Measurements from ENCODE around the gene KCNAB1.
"Not testable (repeated sequence)": the region's sequence is repeated elsewhere in the genome, so short reads cannot be mapped to it uniquely, and the experiment has no call there.

The KCNAB1 gene

DNA sequence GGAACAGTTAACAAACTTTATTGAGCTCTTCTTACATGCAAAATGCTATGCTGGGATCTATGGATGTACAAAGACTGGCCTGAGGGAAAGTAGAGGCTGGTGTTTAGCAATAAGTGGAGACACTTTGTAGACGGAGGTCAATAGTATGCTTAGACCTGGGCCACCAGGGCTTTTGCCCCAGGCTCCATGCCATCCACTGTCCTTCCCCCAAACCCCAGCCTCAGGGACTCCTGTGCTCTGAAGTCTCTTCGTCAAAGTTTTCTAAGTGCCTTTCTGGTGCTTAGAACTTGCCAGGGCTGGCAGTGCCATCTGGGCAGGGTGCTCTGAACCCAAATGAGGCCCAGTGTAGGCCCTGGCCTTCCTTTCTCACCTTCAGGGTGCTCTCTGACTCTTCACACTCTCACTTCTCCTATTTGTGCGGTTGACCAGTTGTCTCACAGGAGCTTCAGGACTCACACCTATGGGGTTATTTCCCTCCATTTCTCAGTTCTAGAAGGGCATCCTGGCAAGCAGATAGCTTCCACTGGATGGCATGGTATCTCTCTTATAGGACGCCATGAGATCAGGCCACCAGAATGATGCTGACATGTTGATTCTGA lies 21.8 kb upstream of the KCNAB1 start:
- no peak for DNase-seq
- Histone ChIP-seq H3K27ac (peak overlapping the region in 1 of 2 donors; percentile 31), H3K9me3 (no peaks in the 10 kb centered on the region), H3K4me3 (no peak overlapping the region), H3K36me3 (no peaks in the 10 kb centered on the region), H3K27me3 (no peaks in the 10 kb centered on the region), H3K4me1 (peaks cover 0 to 39% (median 11%) of the 10 kb centered on the region in 4 donors)
- intact Hi-C loops (cut with DNase I; ENCODE audit: low total_unique reads), result no loop called here
- TF ChIP-seq, protein P1, sequence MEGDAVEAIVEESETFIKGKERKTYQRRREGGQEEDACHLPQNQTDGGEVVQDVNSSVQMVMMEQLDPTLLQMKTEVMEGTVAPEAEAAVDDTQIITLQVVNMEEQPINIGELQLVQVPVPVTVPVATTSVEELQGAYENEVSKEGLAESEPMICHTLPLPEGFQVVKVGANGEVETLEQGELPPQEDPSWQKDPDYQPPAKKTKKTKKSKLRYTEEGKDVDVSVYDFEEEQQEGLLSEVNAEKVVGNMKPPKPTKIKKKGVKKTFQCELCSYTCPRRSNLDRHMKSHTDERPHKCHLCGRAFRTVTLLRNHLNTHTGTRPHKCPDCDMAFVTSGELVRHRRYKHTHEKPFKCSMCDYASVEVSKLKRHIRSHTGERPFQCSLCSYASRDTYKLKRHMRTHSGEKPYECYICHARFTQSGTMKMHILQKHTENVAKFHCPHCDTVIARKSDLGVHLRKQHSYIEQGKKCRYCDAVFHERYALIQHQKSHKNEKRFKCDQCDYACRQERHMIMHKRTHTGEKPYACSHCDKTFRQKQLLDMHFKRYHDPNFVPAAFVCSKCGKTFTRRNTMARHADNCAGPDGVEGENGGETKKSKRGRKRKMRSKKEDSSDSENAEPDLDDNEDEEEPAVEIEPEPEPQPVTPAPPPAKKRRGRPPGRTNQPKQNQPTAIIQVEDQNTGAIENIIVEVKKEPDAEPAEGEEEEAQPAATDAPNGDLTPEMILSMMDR (IDR thresholded peaks at IDR 0.05), result no peak

DNA sequence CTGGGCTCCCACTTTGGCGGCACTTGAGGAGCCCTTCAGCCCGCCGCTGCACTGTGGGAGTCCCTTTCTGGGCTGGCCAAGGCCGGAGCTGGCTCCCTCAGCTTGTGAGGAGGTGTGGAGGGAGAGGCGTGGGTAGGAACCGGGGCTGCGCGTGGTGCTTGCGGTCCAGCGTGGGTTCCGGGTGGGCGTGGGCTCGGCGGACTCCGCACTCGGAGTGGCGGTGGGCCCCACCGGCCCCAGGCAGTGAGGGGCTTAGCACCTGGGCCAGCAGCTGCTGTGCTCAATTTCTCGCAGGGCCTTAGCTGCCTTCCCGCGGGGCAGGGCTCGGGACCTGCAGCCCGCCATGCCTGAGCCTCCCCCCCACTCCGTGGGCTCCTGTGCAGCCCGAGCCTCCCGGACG lies 21.0 kb upstream of the KCNAB1 start:
- H3K36me3 ChIP-seq; H3K27me3 ChIP-seq; H3K9me3 ChIP-seq; intact Hi-C loops (cut with DNase I; ENCODE audit: low total_unique reads); DNase-seq; H3K27ac ChIP-seq; H3K4me3 ChIP-seq: not testable (repeated sequence)
- H3K4me1 ChIP-seq, result peaks cover 0 to 40% (median 11%) of the 10 kb centered on the region in 4 donors

DNA sequence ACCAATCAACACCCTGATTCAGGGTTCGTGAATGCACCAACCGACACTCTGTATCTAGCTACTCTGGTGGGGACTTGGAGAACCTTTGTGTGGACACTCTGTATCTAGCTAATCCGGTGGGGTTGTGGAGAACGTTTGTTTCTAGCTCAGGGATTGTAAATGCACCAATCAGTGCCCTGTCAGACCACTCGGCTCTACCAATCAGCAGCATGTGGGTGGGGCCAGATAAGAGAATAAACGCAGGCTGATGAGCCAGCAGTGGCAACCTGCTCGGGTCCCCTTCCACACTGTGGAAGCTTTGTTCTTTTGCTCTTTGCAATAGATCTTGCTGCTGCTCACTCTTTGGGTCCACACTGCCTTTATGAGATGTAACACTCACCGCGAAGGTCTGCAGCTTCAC lies 20.4 kb upstream of the KCNAB1 start:
- H3K9me3 ChIP-seq; H3K27ac ChIP-seq; H3K36me3 ChIP-seq; H3K4me3 ChIP-seq; H3K27me3 ChIP-seq; DNase-seq; intact Hi-C loops (cut with DNase I; ENCODE audit: low total_unique reads): not testable (repeated sequence)
- H3K4me1 ChIP-seq, result peaks cover 0 to 40% (median 11%) of the 10 kb centered on the region in 4 donors

DNA sequence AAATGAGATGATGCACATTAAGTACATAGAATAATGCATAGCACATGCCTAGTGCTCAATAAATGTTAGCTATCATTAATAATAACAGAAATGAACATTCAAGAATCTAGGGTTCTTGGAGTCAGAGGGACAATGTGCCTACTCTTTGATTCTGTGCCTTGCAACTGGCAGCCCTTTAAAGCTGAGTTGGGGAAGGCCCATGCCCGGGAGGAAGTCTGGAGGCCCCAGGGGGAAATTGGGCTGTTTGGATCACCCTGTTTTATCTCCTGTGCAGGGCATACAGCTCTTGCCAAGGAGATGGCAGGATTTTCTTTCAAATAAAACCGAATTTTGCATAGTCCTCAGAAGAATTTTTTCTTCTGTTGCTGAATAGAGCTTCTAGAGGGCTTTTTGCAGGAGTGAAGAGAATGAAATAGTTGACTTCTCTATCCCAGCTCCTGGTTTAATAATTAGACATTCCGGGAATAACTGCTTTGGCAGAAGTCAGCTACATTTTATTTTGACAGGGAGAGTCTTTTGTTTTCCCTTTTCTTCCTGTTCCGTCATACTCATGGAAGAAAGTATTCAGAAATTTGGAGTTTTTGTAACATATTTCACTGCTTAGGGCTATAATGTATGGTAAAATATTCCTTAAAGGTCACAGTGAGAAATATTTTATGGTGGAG lies 18.0 kb upstream of the KCNAB1 start:
- H3K4me1 ChIP-seq, result peaks cover 0 to 44% (median 16%) of the 10 kb centered on the region in 4 donors
- no peak overlapping the region for H3K4me3 ChIP-seq
- DNase-seq, result no peak
- intact Hi-C loops (cut with DNase I; ENCODE audit: low total_unique reads), result no loop called here
- peak overlapping the region; percentile 26 to 50 for H3K27ac ChIP-seq
- H3K9me3 ChIP-seq, result no peaks in the 10 kb centered on the region
- no peaks in the 10 kb centered on the region for H3K36me3 ChIP-seq
- no peaks in the 10 kb centered on the region for H3K27me3 ChIP-seq
- TF ChIP-seq, protein P1 (IDR thresholded peaks at IDR 0.05), result no peak

DNA sequence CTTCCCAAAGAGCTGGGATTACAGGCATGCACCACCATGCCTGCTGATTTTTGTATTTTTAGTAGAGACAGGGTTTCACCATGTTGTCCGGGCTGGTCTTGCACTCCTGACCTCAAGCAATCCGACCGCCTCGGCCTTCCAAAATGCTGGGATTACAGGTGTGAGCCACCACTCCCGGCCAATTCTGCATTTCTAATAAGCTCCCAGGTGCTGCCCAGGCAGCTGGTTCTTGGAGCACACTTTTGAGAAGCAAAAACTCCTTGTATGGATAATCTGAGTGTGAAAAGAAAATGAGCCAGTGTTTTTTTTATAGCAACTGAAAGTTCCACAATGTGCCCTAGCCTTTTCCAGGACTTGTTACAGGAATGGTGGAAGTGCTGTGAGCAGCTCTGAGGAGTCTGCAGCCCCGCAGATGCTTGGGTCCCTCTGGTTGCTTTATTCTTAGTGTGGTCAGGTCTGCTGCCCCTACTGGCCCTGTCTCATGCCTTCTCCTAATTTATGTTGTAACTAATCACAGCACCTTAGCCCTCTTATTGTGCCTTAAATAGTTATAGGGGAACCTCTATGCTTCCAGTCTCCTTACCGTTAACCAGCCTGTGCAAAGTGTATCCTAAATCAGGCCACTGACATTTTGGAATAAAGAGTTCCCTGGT lies 13.5 kb upstream of the KCNAB1 start:
- Histone ChIP-seq H3K36me3 (no peaks in the 10 kb centered on the region), H3K27me3 (no peaks in the 10 kb centered on the region), H3K27ac (peak overlapping the region; percentile 24 to 73), H3K4me1 (peaks cover 0 to 68% (median 29%) of the 10 kb centered on the region in 4 donors), H3K9me3 (no peaks in the 10 kb centered on the region), H3K4me3 (no peak overlapping the region)
- TF ChIP-seq, protein P1 (IDR thresholded peaks at IDR 0.05), result no peak
- intact Hi-C loops (cut with DNase I; ENCODE audit: low total_unique reads), result no loop called here
- no peak for DNase-seq

DNA sequence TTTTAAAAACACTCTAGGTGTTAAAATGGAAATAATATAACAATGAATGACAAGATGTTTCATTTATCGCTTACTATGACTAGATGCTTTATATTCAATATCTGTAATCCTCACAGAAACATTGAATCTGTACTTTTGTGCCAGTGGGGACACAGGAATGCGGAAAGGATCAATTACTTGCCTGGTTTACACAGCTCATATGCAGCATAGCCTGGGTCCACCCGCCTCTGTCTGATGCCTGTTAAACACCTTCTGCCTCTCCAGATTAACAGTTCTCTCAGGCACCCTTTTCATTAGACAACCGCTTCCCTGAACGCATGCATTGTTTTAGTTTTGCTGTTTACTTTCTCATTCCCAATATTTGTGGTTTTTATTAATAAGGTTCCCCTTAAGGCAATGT lies 12.9 kb upstream of the KCNAB1 start:
- intact Hi-C loops (cut with DNase I; ENCODE audit: low total_unique reads), result no loop called here
- Histone ChIP-seq H3K4me3 (no peak overlapping the region), H3K36me3 (no peaks in the 10 kb centered on the region), H3K9me3 (no peaks in the 10 kb centered on the region), H3K27me3 (no peaks in the 10 kb centered on the region), H3K27ac (peak overlapping the region in 1 of 2 donors; percentile 73), H3K4me1 (peaks cover 0 to 61% (median 27%) of the 10 kb centered on the region in 4 donors)
- TF ChIP-seq, protein P1 (IDR thresholded peaks at IDR 0.05), result no peak
- no peak for DNase-seq

Data from tibial artery (tissue), 4 donors.